Activated CD4-positive, alpha-beta T cell treated with anti-CD3 and anti-CD28 coated beads, Interleukin-2, amount 50 U/mL, for 16 hours (primary cell): ENCODE results near the gene NKAIN4.
"Not testable (repeated sequence)": the region's sequence is repeated elsewhere in the genome, so short reads cannot be mapped to it uniquely, and the experiment has no call there.

Source experiments
- DNase-seq: peaks from one replicate; pipeline ENCODE4 v3.0.0-alpha.2; 2020

NKAIN4 gene

DNA sequence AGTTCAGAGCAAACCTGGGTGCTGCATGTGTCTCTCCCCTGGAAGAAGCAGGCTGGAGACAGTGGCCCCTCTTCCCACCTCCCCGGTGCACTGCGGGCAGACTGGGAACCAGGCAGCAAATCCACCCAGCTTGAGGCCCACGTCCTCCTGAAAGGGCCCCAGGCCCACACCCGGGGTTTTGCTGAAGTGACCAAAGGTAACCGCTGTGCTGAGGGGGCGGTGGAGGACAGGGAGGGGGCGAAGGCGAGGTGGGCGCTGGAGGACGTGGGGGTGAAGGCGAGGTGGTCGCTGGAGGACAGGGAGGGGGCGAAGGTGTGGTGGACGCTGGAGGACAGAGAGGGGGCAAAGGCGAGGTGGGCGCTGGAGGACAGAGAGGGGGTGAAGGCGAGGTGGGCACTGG lies 20.3 kb downstream of the NKAIN4 start:
- no peak for DNase-seq

- DNase-seq, result no peak
These were observed 21.3 kb downstream of the NKAIN4 start for GRCh38 chr20:63233061-63233344.

- DNase-seq, result no peak
These were observed 21.8 kb downstream of the NKAIN4 start for GRCh38 chr20:63232235-63233060.

- DNase-seq, result no peak
These were observed 23.4 kb downstream of the NKAIN4 start for GRCh38 chr20:63230800-63231268.

- no peak for DNase-seq
These were observed 25.5 kb downstream of the NKAIN4 start for GRCh38 chr20:63228806-63229205.

DNA sequence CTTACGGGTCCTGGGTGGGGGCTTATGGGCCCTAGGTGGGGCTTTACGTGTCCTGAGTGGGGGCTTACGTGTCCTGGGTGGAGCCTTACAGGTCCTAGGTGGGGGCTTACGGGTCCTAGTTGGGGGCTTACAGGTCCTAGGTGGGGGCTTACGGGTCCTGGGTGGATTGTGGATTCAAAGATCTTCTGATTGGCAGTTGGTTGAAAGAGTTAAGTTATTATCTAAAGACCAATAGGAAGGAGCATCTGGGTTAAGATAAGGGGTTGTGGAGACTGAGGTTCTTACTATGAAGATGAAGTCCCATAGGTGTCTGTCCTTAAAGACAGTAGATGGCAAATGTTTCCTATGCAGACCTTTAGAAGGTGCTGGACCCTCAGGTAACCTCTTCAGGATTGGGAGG lies 27.0 kb downstream of the NKAIN4 start:
- DNase-seq, result no peak

GRCh38 chr20:63226042-63226943 lies 28.0 kb downstream of the NKAIN4 start:
- DNase-seq, result no peak

- no peak for DNase-seq
These were observed 29.2 kb downstream of the NKAIN4 start for GRCh38 chr20:63225082-63225454.

DNA sequence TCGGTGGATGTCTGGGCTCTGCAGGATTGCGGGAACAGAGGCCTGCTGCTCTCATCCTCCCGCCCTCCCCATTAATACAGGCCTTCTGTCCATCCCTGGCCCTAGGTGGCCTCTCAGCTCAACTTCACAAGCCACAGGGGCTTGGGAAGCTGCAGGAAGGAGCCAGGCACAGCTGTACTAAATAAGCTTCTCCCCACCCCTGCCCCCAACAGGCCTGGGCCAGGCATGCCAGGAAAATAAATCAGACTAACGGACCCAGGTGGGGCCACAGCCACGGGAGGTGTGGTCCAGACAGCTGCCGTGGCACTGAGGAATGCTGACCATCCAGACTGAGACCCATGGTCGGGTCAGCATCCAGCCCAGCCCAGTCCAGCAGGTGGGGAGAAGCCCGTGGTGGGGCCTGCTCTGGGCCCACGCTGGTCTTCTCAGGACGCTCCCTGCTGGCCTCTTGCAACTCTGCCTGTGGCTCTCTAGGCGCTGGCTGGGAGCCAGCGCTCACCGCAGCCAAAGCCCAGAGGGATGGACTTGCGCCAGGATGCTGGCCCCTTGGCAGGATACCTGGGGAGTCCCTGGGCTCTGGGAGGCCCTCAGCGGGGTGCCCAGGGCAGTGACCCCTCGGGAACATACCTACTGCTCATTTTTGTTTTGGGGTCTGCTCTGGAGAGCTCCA lies 29.7 kb downstream of the NKAIN4 start:
- DNase-seq, result no peak

DNA sequence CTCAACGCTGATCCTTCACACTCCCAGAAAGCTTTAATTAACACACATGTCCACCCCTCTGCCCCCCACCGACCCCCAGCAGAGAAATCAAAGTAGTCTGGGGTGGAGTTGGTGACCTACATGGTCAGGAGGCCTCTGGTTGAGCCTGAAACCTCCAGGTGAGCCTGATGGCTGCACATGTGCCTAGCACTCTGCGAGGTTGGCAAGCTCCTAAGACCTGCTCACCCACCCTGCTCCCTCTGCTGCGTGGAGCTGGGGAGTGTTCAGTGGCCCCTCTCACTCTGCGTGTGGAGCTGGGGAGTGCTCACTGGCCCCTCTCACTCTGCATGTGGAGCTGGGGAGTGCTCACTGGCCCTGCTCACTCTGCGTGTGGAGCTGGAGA lies 30.4 kb downstream of the NKAIN4 start:
- no peak for DNase-seq

DNA sequence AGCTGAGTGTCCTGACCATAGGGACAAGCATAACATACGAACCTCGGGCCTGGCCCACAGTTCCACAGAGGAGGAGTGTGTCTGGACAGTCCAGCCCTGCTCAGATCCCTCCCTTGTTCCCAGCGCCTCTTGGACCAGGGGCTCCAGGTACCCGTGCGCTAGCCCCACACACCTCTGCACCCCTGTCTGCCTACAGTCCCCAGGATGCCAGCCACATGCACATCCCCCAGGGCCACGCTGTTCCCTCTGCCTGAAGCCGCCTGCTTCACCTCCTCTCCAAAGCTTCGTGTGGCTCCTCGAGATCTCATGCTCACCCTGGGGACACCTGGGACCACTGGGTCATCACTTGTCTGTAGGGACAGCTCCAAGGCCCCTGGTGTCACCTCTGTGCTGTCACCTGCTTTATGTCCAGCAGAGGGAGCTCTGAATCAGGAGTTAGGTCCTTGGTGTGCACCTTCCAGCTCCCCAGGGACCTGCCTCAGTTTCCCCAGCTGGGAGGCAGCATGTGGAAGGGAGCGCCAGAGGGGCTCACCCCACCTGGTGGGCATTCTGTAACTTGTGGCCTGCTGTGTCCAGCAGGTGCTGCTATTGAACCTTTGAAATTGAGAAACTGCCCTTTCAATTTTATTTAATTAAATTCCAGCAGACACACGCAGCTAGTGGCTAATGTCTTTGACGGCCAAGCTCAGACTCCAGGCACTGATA lies 31.0 kb downstream of the NKAIN4 start:
- DNase-seq, result peak; percentile 53

DNA sequence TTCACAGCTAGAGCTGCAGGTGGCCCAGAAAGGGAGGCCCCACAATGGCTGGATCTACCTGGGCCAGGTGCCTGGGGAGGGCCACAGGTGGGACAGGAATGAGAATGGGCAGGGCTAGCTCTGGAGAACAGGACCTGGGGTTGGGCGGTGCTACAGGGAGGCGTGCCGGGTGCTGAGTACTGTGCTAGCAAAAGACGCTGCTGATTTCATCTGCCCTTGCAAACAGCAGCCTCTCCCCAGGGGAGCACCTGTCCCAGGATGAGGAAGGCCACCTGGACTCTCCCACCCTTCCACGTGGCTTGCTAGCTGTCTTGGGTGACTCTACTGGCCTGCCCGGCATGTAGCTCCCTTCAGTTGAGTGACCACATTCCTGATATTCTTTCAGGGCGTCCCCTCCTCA lies 31.7 kb downstream of the NKAIN4 start:
- no peak for DNase-seq

DNA sequence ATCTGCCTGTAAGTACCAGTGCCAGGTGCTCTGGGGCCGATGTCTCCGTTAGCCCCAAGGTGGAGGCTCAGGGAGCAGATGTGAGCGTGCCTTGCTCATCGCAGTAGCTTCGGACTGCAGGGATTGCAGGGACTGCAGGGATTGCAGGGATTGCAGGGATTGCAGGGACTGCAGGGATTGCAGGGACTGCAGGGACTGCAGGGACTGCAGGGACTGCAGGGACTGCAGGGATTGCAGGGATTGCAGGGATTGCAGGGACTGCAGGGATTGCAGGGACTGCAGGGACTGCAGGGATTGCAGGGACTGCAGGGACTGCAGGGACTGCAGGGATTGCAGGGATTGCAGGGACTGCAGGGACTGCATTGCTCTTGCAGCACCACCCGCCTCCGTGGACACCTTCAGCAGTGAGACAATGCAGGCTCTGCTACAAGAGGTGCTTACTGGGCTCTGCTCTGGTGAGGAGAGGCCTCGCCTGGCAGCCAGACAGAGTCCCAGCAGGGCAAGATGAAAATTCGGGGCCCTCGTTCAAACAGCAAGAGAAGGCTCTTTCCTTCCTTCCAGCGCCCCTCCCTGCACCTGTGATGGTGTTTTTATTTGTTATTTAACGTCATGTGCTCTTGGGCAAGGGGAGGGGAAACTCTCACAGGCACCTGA lies 32.7 kb downstream of the NKAIN4 start:
- DNase-seq, result not testable (repeated sequence)

DNA sequence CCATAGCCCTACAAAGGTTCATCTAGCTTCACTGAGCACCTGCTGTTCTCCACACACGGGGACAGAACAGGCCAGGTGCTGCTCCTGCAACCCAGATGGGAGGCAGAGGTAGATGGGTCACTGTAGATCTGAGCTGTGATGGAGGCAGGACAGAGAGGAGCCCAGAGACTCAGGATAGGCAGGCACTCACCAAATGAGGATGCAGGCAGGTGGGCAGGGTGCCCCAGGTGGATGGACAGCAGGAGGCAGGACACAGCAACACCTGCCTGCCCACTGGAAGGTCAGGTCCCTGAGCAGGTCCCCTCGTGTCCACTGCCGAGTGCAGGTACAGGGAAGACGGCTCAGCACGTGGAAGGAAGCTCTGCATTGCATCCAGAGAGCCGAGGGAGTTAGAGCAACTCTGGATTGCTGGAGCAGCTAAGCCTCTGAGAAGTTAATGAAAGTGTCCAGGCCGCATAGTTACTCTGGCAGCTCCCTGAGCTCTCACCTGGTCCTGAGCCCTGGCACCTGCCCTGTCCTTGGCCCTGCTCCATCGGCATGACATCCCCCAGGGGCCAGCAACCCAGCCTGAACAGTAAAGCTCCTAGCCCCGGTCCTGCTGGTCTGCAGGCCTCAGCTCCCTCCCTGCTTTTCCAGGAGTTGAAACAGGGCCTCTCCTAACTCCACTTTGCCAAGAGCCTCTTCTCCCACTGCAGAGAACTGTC lies 33.4 kb downstream of the NKAIN4 start:
- DNase-seq, result no peak

DNA sequence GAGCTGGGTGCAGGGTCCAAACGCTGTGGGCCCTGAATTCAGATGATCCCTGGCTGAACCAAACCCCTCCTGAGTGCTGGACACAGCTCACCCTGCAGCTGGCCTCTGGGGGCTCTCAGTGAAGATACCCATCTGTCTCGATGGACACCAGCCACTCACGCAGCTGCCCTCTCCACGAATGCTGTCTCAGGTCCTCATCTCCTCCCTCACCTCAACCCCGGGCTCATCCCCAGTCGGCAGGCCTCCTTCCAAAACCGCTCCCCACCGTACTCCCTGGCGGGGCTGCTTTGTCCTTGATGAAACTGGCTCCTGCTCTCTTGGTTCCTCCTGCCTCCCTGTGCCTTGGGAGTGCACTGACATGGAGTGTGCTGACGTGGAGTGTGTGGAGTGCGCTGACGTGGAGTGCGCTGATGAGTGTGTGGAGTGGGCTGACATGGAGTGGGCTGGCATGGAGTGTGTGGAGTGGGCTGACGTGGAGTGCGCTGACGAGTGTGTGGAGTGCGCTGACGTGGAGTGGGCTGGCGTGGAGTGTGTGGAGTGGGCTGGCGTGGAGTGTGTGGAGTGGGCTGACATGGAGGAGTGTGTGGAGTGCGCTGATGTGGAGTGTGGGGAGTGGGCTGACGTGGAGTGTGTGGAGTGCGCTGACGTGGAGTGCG lies 34.3 kb downstream of the NKAIN4 start:
- no peak for DNase-seq

- DNase-seq, result no peak
These were observed 34.8 kb downstream of the NKAIN4 start for GRCh38 chr20:63219447-63219821.

DNA sequence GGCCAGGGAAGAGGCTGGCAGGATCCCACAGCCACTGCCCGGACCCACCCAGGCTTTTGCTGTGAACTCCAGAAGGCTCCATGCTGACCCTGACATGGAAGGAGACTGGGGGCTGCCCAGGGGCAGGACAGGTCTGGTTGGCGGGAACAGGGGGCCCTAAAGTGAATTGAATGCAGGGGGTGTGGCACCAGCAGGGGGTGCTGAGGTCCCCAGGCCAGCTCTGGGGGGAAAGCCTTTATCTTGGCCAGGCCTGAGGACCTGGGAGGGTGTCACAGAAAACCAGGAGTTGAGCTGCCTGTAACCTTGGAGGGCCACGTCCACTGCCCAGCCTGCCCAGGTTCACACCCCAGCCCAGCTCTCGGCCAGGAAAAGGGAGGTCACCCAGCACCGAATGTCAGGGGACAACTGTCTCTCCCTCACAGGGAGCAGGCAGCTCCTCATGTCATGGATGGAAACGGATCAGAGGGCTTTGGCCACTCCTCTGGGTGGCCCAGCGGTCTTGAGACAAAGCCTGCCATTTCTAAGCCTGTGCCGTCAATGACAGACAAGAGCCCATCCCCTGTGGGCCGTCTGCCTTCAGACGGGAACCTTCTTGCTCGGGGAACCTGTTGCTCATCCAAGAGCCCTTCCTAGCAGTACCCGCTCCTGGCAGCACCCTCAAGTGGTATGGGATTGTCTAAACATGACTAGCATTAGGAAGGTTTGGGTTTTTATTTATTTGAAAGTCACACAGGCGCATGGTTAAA lies 35.4 kb downstream of the NKAIN4 start:
- DNase-seq, result no peak

DNA sequence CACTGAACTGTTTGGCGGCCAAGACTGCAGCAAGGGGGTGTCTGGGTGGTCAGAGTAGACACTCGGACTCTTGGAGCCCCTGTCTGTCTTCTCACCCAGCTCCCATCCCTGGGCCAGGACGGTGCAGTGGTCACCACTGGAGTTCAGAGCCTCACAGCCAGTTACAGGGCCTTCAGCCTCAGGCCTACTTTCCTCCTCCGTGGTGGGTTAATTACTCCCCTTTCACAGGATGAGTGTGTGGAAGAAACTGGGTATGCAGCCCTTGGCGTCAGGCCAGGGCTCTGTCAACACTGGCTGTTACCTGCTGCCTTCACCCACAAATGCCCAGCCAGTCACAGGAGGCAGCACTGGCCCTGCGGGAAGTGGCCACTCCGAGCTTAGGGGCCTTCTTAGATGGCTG lies 36.6 kb downstream of the NKAIN4 start:
- no peak for DNase-seq

DNA sequence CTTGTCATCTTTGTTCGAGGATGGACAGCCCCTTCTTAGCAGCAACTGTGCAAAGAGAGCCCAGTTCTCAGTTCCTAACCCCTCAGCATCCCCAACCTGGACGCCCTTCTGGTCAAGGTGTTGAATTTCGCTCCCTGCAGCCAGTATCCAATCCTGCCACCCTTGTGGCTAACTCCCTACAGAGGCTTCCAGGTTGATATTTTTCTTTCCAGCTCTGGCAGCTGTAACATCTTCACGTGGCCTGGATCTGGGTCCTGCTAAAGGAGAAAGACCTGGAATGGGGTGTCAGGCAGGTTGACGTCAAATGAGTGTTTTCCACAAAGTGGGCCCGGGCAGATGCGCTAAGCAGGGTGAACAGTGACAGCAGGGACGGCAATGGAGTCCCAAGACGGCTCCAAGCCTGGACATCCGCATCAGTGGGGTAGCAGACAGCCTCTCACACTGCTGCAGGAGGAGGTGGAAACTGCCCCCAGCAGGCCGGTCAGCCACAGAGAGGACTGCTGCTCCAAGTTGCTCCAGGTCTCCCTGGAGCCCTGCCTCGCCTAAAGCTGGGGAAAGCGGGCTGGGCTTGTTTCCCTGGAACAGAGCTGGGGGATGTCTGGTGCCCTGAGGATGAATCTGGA lies 37.3 kb downstream of the NKAIN4 start:
- no peak for DNase-seq
